ENCODE data around the gene MAN2A1.

DNA sequence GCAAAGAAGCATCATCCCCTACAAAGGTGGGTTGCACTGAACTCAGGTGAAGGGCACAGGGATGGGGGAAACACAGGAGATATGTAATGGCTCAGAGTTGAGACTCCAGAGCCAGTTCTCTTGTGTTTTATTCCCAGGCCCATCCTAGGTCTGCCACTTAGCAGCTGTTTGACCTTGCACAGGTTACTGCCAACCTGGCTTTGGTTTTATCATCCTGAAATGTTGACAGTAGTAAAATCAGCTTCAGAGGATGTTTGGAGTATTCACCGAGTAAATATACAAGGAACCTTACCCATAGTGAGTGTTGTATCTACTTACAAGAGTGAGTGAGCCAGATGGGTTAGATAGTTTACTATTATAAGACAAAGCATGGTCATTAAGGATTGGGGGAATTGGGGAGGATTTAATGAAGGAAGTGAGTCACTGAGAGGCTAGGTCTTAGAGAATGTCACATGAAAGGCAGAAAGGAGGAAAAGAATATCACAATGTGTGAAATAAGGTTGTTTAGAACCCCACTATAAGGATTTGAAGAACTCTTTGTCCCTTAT lies 141.3 kb downstream of the MAN2A1 start:
- TF ChIP-seq CTCF (IDR thresholded peaks at IDR 0.05) (no peak), POLR2A (IDR thresholded peaks at IDR 0.05) (no peak), POLR2AphosphoS5 (IDR thresholded peaks at IDR 0.05) (no peak)
